ENCODE results near the gene SMNDC1.

Gene SMNDC1

GRCh38 chr10:110305767-110306451 is 1.2 kb upstream of the SMNDC1 start:
- TF ChIP-seq, protein P1, sequence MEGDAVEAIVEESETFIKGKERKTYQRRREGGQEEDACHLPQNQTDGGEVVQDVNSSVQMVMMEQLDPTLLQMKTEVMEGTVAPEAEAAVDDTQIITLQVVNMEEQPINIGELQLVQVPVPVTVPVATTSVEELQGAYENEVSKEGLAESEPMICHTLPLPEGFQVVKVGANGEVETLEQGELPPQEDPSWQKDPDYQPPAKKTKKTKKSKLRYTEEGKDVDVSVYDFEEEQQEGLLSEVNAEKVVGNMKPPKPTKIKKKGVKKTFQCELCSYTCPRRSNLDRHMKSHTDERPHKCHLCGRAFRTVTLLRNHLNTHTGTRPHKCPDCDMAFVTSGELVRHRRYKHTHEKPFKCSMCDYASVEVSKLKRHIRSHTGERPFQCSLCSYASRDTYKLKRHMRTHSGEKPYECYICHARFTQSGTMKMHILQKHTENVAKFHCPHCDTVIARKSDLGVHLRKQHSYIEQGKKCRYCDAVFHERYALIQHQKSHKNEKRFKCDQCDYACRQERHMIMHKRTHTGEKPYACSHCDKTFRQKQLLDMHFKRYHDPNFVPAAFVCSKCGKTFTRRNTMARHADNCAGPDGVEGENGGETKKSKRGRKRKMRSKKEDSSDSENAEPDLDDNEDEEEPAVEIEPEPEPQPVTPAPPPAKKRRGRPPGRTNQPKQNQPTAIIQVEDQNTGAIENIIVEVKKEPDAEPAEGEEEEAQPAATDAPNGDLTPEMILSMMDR (IDR thresholded peaks at IDR 0.05; ENCODE audit: low read depth, low read length): peak; percentile 65
- DNase-seq (ENCODE audit: extremely low read depth, low read depth): peak; percentile 64

DNA sequence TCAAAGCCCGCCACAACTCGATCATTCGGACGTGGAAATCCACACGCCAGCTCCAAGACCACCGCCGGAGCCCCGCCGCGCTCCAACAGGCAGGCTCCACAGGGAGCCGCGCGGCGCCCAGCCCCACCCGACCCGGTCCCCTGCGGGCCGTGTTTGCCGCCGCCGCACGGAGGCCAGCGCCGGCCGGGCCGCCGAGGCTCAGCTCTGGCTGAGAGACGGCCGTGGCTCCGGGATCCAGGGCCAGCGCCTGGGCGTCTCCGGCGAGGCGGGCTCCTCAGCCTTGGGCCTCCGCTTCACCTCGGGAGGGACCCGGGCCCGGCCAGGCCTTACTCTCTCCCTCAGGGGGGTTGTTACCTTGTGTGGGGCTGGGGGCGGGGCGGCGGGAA is 333 bp downstream of the SMNDC1 start:
- TF ChIP-seq, protein P1 (IDR thresholded peaks at IDR 0.05; ENCODE audit: low read depth, low read length): no peak
- DNase-seq (ENCODE audit: extremely low read depth, low read depth): no peak

- DNase-seq (ENCODE audit: extremely low read depth, low read depth): no peak
- TF ChIP-seq, protein P1 (IDR thresholded peaks at IDR 0.05; ENCODE audit: low read depth, low read length): no peak
These were observed 1.0 kb downstream of the SMNDC1 start for GRCh38 chr10:110303681-110304080.

DNA sequence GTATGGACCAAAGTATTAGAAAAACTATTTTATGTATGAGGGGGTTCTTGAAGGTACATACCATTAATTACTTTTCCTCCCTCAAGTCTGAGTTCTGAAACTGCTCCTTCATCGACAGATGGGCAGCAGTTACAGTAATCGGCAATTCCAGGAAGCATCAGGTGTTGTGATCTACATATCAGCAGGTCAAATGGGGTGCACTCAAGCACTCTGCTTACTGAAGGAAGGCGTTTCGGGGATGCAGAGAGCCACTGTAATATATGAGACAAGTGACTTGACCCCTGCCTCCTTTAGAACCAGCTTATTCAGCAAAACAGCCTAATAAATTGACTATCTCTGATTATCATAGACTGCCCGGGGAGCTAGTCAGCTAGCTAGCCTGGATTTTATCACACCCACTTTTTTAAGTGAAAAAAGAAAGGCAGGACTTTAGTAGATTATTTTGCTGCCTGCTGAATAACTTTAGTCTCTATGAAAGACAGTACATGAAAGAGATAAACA is 4.2 kb downstream of the SMNDC1 start:
- DNase-seq (ENCODE audit: extremely low read depth, low read depth): no peak
- TF ChIP-seq, protein P1 (IDR thresholded peaks at IDR 0.05; ENCODE audit: low read depth, low read length): no peak

DNA sequence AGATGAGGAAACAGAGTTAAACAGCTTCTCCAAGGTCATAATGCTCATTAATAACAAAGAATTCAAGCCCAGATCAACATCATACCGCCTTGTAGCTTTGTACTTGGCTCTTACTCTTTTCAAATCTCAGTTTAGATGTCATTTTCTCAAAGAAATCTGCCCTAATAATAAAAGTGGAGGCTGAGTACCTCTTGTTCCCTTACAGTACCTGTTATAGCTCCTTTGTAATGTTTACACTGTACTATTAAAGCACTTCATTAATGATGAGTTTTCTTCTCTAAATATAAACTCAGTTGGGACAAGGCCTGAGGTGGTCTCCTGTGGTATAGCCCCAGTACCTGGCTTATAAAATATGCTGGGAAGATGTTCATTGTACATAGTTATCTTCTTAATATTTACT is 7.8 kb downstream of the SMNDC1 start:
- no peak for DNase-seq (ENCODE audit: extremely low read depth, low read depth)
- TF ChIP-seq, protein P1 (IDR thresholded peaks at IDR 0.05; ENCODE audit: low read depth, low read length): no peak

DNA sequence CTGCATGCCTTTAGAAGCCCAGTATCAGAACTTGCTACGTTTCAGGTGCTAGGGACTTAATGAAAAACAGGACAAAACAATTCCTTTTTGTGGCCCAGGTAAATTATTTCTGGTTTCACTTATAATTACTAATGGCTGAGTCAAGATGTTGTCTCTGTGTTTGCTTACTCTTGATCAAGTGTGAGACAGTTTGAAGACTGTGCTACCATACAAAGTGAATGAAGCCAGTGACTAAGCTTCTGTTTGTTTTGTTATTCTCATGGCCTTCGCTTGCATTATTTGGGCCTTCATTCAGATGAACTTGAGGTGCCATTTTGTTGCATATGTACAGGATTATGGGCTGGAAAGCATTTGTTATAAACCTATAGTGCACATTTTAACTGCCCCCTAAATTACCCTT is 17.9 kb downstream of the SMNDC1 start:
- TF ChIP-seq, protein P1 (IDR thresholded peaks at IDR 0.05; ENCODE audit: low read depth, low read length): no peak
- no peak for DNase-seq (ENCODE audit: extremely low read depth, low read depth)

DNA sequence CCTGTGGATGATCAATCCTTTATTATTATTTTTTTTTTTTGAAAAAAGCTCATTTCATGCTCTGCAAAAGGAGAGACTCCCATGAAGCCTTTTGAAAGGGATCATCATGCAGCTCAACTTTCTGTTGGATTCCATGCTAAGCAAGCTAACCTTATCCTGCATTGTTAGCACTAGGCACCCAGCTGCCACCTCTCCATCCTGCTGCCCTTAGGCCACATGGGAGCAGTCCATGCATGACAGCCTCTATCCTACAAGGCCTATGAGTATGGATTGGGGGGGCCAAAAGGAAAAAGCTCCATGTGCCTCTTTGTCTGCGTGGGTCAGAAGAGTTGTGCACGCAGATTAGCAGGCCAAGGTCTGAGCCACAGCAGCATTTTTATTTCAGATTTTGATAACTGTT is 19.2 kb downstream of the SMNDC1 start:
- no peak for DNase-seq (ENCODE audit: extremely low read depth, low read depth)
- TF ChIP-seq, protein P1 (IDR thresholded peaks at IDR 0.05; ENCODE audit: low read depth, low read length): no peak

All from AG09319 (cell line).